Measurements from ENCODE around the gene RCC1.

- TF ChIP-seq POLR2A (IDR thresholded peaks at IDR 0.05) (peak; percentile 59 to 70 (median 68)), CTCF (IDR thresholded peaks at IDR 0.05) (peak; percentile 95 to 99 (median 97))
Measured at GRCh38 chr1:28518000-28518744, 12.3 kb downstream of the RCC1 start.
